H1 (cell line): ENCODE measurements around the gene RNF157. TPM values are rescaled to one million over a fixed set of nuclear protein-coding genes. Genes with fewer than 3 reads are reported as not detected.

Source experiments
- CTCF ChIA-PET: fragments of 300-600 bp; sonication (Branson Sonifier 250); formaldehyde crosslinking; loops from one replicate; lab custom pipeline; 2021; ENCODE audit not compliant: partially characterized antibody; lab: Charles Lee
- POLR2A ChIA-PET: fragments of 300-600 bp; sonication (Branson Sonifier 250); formaldehyde crosslinking; loops from one replicate; lab custom pipeline; 2021; ENCODE audit warnings: inconsistent platforms; ENCODE audit not compliant: partially characterized antibody; lab: Charles Lee
- DNase-seq, 2 experiments: peaks; one replicate each; pipeline versions ENCODE4 v3.0.0 to v3.0.0-alpha.2; 2010 to 2022; ENCODE audit warnings: low spot score in 2 of 2, low read depth in 1 of 2, mixed read lengths in 1 of 2
- FAIRE-seq: peaks from 2 replicates; lab custom pipeline; 2011; peaks lifted over from hg19 to GRCh38; lab: Jason Lieb, UNC
- H2AFZ ChIP-seq: 2 replicates; pipeline ENCODE4 v1.8.1; 2012; ENCODE audit warnings: low read length, inconsistent platforms
- H2AK5ac ChIP-seq: 2 replicates; pipeline ENCODE4 v1.6.1; 2013; ENCODE audit warnings: low read depth, low read length
- H2BK120ac ChIP-seq: replicated peaks from 2 replicates; pipeline ENCODE3; 2013; ENCODE audit warnings: low read depth, low read length, inconsistent platforms
- H2BK12ac ChIP-seq: 2 replicates; pipeline ENCODE4 v1.6.1; 2013; ENCODE audit warnings: low read depth, low read length
- H2BK15ac ChIP-seq: 2 replicates; pipeline ENCODE4 v1.6.1; 2013; ENCODE audit warnings: low read length
- H2BK20ac ChIP-seq: 2 replicates; pipeline ENCODE4 v1.6.1; 2013; ENCODE audit warnings: low read length
- H2BK5ac ChIP-seq: 2 replicates; pipeline ENCODE4 v1.6.1; 2013; ENCODE audit warnings: low read depth, low read length
- H3K14ac ChIP-seq: 2 replicates; pipeline ENCODE4 v1.6.1; 2013; ENCODE audit warnings: inconsistent platforms; ENCODE audit not compliant: insufficient read length
- H3K18ac ChIP-seq: 2 replicates; pipeline ENCODE4 v1.6.1; 2013; ENCODE audit warnings: low read length; ENCODE audit errors: extremely low read depth
- H3K23ac ChIP-seq: 2 replicates; pipeline ENCODE4 v1.6.1; 2013; ENCODE audit warnings: inconsistent platforms; ENCODE audit not compliant: insufficient read length
- H3K23me2 ChIP-seq: 2 replicates; pipeline ENCODE4 v1.6.1; 2013; ENCODE audit warnings: low read depth, low read length
- H3K27ac ChIP-seq: 2 replicates; pipeline ENCODE4 v1.6.1; 2011; ENCODE audit warnings: low read depth, low read length, inconsistent platforms
- H3K27me3 ChIP-seq, 4 experiments: replicated peaks in 1 of 4; 1 replicate in 1 of 4; 2 replicates in 3 of 4; pipeline versions ENCODE4 v1.6.1 to v1.8.1; 2011 to 2013; ENCODE audit warnings: low read length in 3 of 4, mild to moderate bottlenecking in 3 of 4, inconsistent platforms in 2 of 4, mixed read lengths in 2 of 4, moderate library complexity in 1 of 4; ENCODE audit not compliant: control insufficient read depth in 3 of 4, insufficient read depth in 3 of 4; ENCODE audit errors: extremely low read depth in 1 of 4
- H3K36me3 ChIP-seq, 4 experiments: 2 replicates each; pipeline versions ENCODE4 v1.6.1 to v1.8.1; 2011 to 2013; ENCODE audit warnings: mild to moderate bottlenecking in 4 of 4, low read length in 3 of 4, moderate library complexity in 2 of 4, control low read depth in 1 of 4, inconsistent platforms in 1 of 4; ENCODE audit not compliant: insufficient read depth in 4 of 4, control insufficient read depth in 2 of 4
- H3K4ac ChIP-seq: replicated peaks from 2 replicates; pipeline ENCODE3; 2013; ENCODE audit warnings: low read length, low read depth, mixed read lengths, inconsistent platforms; ENCODE audit not compliant: insufficient read length
- H3K4me1 ChIP-seq, 4 experiments: replicated peaks in 1 of 4; 1 replicate in 1 of 4; 2 replicates in 3 of 4; pipeline versions ENCODE4 v1.6.1 to v1.8.1; 2011 to 2013; ENCODE audit warnings: low read length in 3 of 4, inconsistent platforms in 2 of 4, mixed read lengths in 1 of 4; ENCODE audit not compliant: insufficient read depth in 4 of 4, control insufficient read depth in 3 of 4
- H3K4me2 ChIP-seq, 2 experiments: 2 replicates each; pipeline versions ENCODE4 v1.6.1 to v1.8.1; 2011 to 2013; ENCODE audit warnings: low read depth in 2 of 2, low read length in 2 of 2, control low read depth in 1 of 2, inconsistent platforms in 1 of 2, mild to moderate bottlenecking in 1 of 2; ENCODE audit not compliant: insufficient read depth in 1 of 2
- H3K4me3 ChIP-seq, 4 experiments: fragments of 200-600, 300-600 bp in 1 of 4; sonication (generic), shearing (Covaris generic), sonication (Bioruptor Twin) in 1 of 4; 2 replicates each; pipeline versions ENCODE4 v1.5.1 to v1.8.1; 2011 to 2016; ENCODE audit warnings: low read length in 4 of 4, low read depth in 3 of 4, control low read depth in 2 of 4, inconsistent platforms in 2 of 4, mild to moderate bottlenecking in 2 of 4, mixed read lengths in 1 of 4, moderate library complexity in 1 of 4; ENCODE audit not compliant: insufficient read depth in 2 of 4; ENCODE audit errors: extremely low read depth in 1 of 4
- H3K56ac ChIP-seq: replicated peaks from 2 replicates; pipeline ENCODE3; 2013; ENCODE audit warnings: low read depth, mild to moderate bottlenecking, mixed read lengths, low read length, inconsistent platforms; ENCODE audit not compliant: insufficient read length
- H3K79me1 ChIP-seq: 2 replicates; pipeline ENCODE4 v1.6.1; 2013; ENCODE audit warnings: low read depth, low read length, control low read depth
- H3K79me2 ChIP-seq, 2 experiments: 2 replicates each; pipeline versions ENCODE4 v1.6.1 to v1.8.1; 2012 to 2013; ENCODE audit warnings: low read length in 2 of 2, mild to moderate bottlenecking in 2 of 2, inconsistent platforms in 1 of 2; ENCODE audit not compliant: insufficient read depth in 2 of 2, control insufficient read depth in 1 of 2
- H3K9ac ChIP-seq, 4 experiments: replicated peaks in 1 of 4; 1 replicate in 1 of 4; 2 replicates in 3 of 4; pipeline versions ENCODE4 v1.6.1 to v1.8.1; 2011 to 2013; ENCODE audit warnings: low read depth in 3 of 4, low read length in 3 of 4, control low read depth in 2 of 4, mild to moderate bottlenecking in 2 of 4, moderate library complexity in 2 of 4, inconsistent platforms in 1 of 4; ENCODE audit errors: extremely low read depth in 1 of 4
- H3K9me3 ChIP-seq, 2 experiments: 2 replicates each; pipeline versions ENCODE4 v1.6.1 to v1.8.1; 2012 to 2013; ENCODE audit warnings: mild to moderate bottlenecking in 2 of 2, moderate library complexity in 2 of 2, control low read depth in 1 of 2, inconsistent platforms in 1 of 2, low read depth in 1 of 2, low read length in 1 of 2, mixed read lengths in 1 of 2; ENCODE audit not compliant: insufficient read depth in 2 of 2
- H4K20me1 ChIP-seq, 2 experiments: replicated peaks in 1 of 2; 2 replicates each; pipeline versions ENCODE3 to v1.8.1; 2011 to 2013; ENCODE audit warnings: inconsistent platforms in 2 of 2, low read length in 2 of 2, mild to moderate bottlenecking in 1 of 2; ENCODE audit not compliant: insufficient read depth in 2 of 2, control insufficient read depth in 1 of 2
- H4K5ac ChIP-seq: 2 replicates; pipeline ENCODE4 v1.6.1; 2013; ENCODE audit warnings: low read length, low read depth, mixed read lengths, inconsistent platforms; ENCODE audit not compliant: insufficient read length
- H4K8ac ChIP-seq: 2 replicates; pipeline ENCODE4 v1.8.0; 2013; ENCODE audit warnings: mild to moderate bottlenecking, moderate library complexity, low read length, inconsistent platforms; ENCODE audit not compliant: insufficient read depth; ENCODE audit errors: extremely low read depth
- H4K91ac ChIP-seq: replicated peaks from 2 replicates; pipeline ENCODE3; 2013; ENCODE audit warnings: low read length, mixed read lengths, inconsistent platforms; ENCODE audit not compliant: insufficient read length
- ATF3 ChIP-seq: IDR thresholded peaks from 2 replicates; pipeline ENCODE4 v1.6.1; 2011; ENCODE audit warnings: low read depth, mild to moderate bottlenecking, low read length; ENCODE audit not compliant: insufficient read depth
- BCL11A ChIP-seq, 2 experiments: IDR thresholded peaks; one replicate each; pipeline ENCODE4 v1.6.1; 2011; ENCODE audit warnings: low read depth in 2 of 2, low read length in 2 of 2, mild to moderate bottlenecking in 2 of 2
- BRCA1 ChIP-seq: IDR thresholded peaks from 2 replicates; pipeline ENCODE4 v1.6.1; 2012; ENCODE audit warnings: low read depth, low read length, improper control_type of control experiment
- CEBPB ChIP-seq: IDR thresholded peaks from 2 replicates; pipeline ENCODE4 v1.6.1; 2012; ENCODE audit warnings: low read depth, low read length
- CHD1 ChIP-seq: IDR thresholded peaks from 2 replicates; pipeline ENCODE4 v1.6.1; 2012; ENCODE audit warnings: low read depth, low read length, improper control_type of control experiment
- KDM1A ChIP-seq: fragments of 200-600, 300-600 bp; sonication (generic); IDR thresholded peaks from 2 replicates; pipeline ENCODE4 v1.7.1; 2016; ENCODE audit warnings: mild to moderate bottlenecking, low read length, borderline replicate concordance
- SIRT6 ChIP-seq: IDR thresholded peaks from one replicate; pipeline ENCODE4 v1.7.1; 2012; ENCODE audit warnings: low read length, inconsistent platforms
- YY1 ChIP-seq: IDR thresholded peaks from 2 replicates; pipeline ENCODE4 v1.6.1; 2011; ENCODE audit warnings: low read depth, mild to moderate bottlenecking, low read length
- WGBS, 2 experiments: shearing (Covaris generic) in 1 of 2; methylation state at CpG; one replicate each; pipeline versions ENCODE4 v1.1.6 to v1.1.7; 2013 to 2015; ENCODE audit warnings: low lambda C conversion rate in 2 of 2, mixed read lengths in 2 of 2, inconsistent platforms in 1 of 2, low coverage in 1 of 2, missing lambda C conversion rate in 1 of 2; ENCODE audit not compliant: insufficient replicate concordance in 2 of 2, insufficient coverage in 1 of 2, insufficient read length in 1 of 2; ENCODE audit errors: extremely low coverage in 1 of 2, missing lambda C conversion rate in 1 of 2; 5-methylcytosine and 5-hydroxymethylcytosine counted together
- polyA plus RNA-seq, 7 experiments: library from polyadenylated mRNA; depleted of rRNA in 3 of 7; stranded (reverse) in 5 of 7; unstranded in 2 of 7; fragments of >200 nt in 5 of 7; fragments of 200-250 nt in 2 of 7; gene quantifications; 1 replicate in 5 of 7; 2 replicates in 1 of 7; 4 replicates in 1 of 7; pipeline versions ENCODE4 v1.2.1 to v1.2.3, GENCODE V29; 2011 to 2013; ENCODE audit warnings: missing spikeins in 2 of 7, mixed read lengths in 2 of 7
- total RNA-seq: library from RNA; stranded (reverse); fragmentation: NEBNext Ultra II Directional; extraction: Animal tissue kit (Norgen Biotek cat#: 25700); gene quantifications from 2 replicates; pipeline ENCODE4 v1.2.1, GENCODE V29; 2021

RNF157 gene
- total and polyA plus RNA-seq, 2 of the 8 experiments (the other 6 are each of a cell fraction or from before 2014, with no cell fraction given): 13.4 to 16.7 TPM

- Histone ChIP-seq H4K91ac (no peak overlapping the region), H3K56ac (no peak overlapping the region), H2BK20ac (no peak overlapping the region), H3K14ac (no peak overlapping the region), H2BK12ac (no peak overlapping the region), H4K8ac (no peak overlapping the region), H4K5ac (no peak overlapping the region), H4K20me1 (no peaks in the 10 kb centered on the region), H2BK5ac (no peak overlapping the region), H3K36me3 (no peaks in the 10 kb centered on the region), H3K4me3 (no peak overlapping the region), H3K4me1 (peaks cover 0 to 3% (median 0%) of the 10 kb centered on the region in 4 experiments; a peak in 4 of 7 replicates), H3K23ac (no peak overlapping the region), H3K27ac (no peak overlapping the region), H3K18ac (no peak overlapping the region), H3K79me2 (no peaks in the 10 kb centered on the region), H3K23me2 (no peaks in the 10 kb centered on the region; the same call in 1 of the 2 replicates), H3K4me2 (no peak overlapping the region), H2AFZ (no peak overlapping the region), H2AK5ac (no peak overlapping the region), H2BK120ac (no peak overlapping the region), H3K9ac (no peak overlapping the region), H3K79me1 (no peaks in the 10 kb centered on the region), H3K4ac (no peak overlapping the region), H3K9me3 (no peaks in the 10 kb centered on the region), H3K27me3 (0 out of 7 replicates have a peak, but pooled peaks cover 0 to 2% (median 0%) of the 10 kb centered on the region in 4 experiments), H2BK15ac (no peak overlapping the region)
- 71% methylated on average over 2 of the region's 2 CpGs; no CpG with 5 or more reads in 1 of the 2 experiments for WGBS, 2 experiments
- FAIRE-seq (no peak), DNase-seq (no peak)
- POLR2A ChIA-PET: interaction anchor here (2.1 kb wide), 1 partner anchor 8 kb away, joined by 5 read pairs; no protein-coding TSS in a partner anchor
- CTCF ChIA-PET: interaction anchor here (1.0 to 1.3 kb wide), 4 partner anchors 11 to 81 kb away, joined by 3 to 5 read pairs (median 4); no protein-coding TSS in a partner anchor
- TF ChIP-seq KDM1A (no peak), BCL11A (IDR thresholded peaks at IDR 0.05; ENCODE audit: low read depth in 2 of 2, low read length in 2 of 2) (no peak), CHD1 (no peak), BRCA1 (no peak), SIRT6 (no peak), ATF3 (no peak), YY1 (no peak), CEBPB (no peak)
Measured at GRCh38 chr17:76197911-76198310, 42.4 kb downstream of the RNF157 start.
